Measurements from ENCODE around the gene CHST5.

Gene CHST5

GRCh38 chr16:75573955-75574354, 38.0 kb upstream of the CHST5 start:
- DNase-seq (ENCODE audit: low read depth in 2 of 2): no peak
- H3K4me3 ChIP-seq (replicated peaks in 1 of 2; ENCODE audit: low read depth in 2 of 2, low read length in 2 of 2): no peak overlapping the region
- TF ChIP-seq, protein P1, sequence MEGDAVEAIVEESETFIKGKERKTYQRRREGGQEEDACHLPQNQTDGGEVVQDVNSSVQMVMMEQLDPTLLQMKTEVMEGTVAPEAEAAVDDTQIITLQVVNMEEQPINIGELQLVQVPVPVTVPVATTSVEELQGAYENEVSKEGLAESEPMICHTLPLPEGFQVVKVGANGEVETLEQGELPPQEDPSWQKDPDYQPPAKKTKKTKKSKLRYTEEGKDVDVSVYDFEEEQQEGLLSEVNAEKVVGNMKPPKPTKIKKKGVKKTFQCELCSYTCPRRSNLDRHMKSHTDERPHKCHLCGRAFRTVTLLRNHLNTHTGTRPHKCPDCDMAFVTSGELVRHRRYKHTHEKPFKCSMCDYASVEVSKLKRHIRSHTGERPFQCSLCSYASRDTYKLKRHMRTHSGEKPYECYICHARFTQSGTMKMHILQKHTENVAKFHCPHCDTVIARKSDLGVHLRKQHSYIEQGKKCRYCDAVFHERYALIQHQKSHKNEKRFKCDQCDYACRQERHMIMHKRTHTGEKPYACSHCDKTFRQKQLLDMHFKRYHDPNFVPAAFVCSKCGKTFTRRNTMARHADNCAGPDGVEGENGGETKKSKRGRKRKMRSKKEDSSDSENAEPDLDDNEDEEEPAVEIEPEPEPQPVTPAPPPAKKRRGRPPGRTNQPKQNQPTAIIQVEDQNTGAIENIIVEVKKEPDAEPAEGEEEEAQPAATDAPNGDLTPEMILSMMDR (IDR thresholded peaks at IDR 0.05; ENCODE audit: low read depth, low read length): no peak

GRCh38 chr16:75572864-75573542, 37.1 kb upstream of the CHST5 start:
- no peak for DNase-seq (ENCODE audit: low read depth in 2 of 2)
- H3K4me3 ChIP-seq (replicated peaks in 1 of 2; ENCODE audit: low read depth in 2 of 2, low read length in 2 of 2): no peak overlapping the region
- TF ChIP-seq, protein P1 (IDR thresholded peaks at IDR 0.05; ENCODE audit: low read depth, low read length): no peak

DNA sequence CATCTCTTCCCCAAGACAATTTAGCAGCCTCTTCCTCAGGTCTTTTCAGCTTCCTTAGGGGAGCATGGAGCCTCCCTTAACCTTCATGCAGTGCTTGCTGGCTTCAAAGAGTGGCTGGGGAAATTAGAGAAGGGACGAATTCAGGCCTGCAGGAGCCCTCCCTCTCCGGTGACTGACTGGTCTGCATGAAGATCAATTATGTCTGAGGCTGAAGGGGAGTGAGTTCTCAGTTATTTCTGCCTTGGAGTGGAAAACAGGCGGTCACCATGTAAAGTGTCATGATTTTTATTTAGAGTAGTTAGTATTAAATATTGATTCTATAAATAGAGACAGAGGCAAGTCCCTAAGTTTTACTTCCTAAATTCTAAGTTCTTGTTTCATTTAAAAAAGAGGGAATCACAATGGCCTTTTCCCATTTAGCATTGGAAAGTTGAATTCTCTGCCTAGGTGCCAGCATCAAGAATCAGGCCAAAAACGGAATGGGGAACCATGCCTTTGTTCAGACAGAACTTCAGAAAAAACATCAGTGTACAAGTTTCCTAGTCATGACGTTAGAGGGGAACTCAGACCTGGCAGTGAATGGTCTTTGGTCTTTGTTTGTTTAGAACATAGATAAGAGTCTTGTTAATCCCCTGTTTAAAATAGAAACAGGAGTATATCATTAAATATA, 34.6 kb upstream of the CHST5 start:
- no peak for DNase-seq (ENCODE audit: low read depth in 2 of 2)
- TF ChIP-seq, protein P1 (IDR thresholded peaks at IDR 0.05; ENCODE audit: low read depth, low read length): no peak
- H3K4me3 ChIP-seq (replicated peaks in 1 of 2; ENCODE audit: low read depth in 2 of 2, low read length in 2 of 2): no peak overlapping the region

- DNase-seq (ENCODE audit: low read depth in 2 of 2): no peak
- TF ChIP-seq, protein P1 (IDR thresholded peaks at IDR 0.05; ENCODE audit: low read depth, low read length): no peak
- no peak overlapping the region for H3K4me3 ChIP-seq (replicated peaks in 1 of 2; ENCODE audit: low read depth in 2 of 2, low read length in 2 of 2)
These were observed 32.0 kb upstream of the CHST5 start for GRCh38 chr16:75567911-75568310.

GRCh38 chr16:75566758-75567255, 30.9 kb upstream of the CHST5 start:
- H3K4me3 ChIP-seq (replicated peaks in 1 of 2; ENCODE audit: low read depth in 2 of 2, low read length in 2 of 2): peak overlapping the region; percentile 94 to 95
- TF ChIP-seq, protein P1 (IDR thresholded peaks at IDR 0.05; ENCODE audit: low read depth, low read length): no peak
- peak in 1 of 2 donors; percentile 3 for DNase-seq (ENCODE audit: low read depth in 2 of 2)

DNA sequence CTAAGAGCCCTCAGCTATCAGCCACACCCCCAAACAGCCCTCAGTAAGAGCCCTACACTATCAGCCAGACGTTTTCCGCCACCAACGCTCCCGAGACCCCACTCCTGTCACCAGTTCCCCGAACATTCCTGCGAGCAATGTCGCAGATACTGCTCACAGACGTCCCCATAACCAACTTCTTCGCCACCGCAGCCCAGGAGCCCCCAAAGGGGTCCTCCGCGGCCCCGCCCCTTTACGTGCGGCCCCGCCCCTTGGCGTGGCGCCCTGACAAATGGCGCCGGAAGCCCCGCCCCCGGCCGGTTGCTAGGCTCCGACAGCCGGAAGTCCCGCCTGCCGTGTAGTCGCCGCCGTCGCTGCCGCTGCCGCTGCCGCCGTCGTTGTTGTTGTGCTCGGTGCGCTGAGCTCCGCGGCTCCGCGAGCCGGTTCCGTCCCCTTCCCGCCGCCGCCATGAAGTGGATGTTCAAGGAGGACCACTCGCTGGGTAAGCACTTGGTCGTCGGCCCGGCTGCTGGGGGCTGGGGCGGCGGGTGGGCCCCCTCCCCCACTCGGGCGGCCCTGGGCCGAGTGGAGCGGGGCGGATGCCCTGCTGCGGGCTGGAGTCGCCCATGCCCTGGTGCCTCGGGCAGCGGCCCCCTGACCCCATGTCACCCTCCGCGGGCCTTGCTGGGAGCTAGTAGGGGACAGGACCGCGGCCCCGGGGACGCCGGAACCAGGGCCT, 30.3 kb upstream of the CHST5 start, which contains the start of gene GABARAPL2:
Gene GABARAPL2 (plus strand): TSS at position 340 of the 718 bp plus-strand sequence. CDS start 108 bp downstream, at position 448.
- TF ChIP-seq, protein P1 (IDR thresholded peaks at IDR 0.05; ENCODE audit: low read depth, low read length): no peak
- peak within 1 kb of the TSS; percentile 94 to 95 for H3K4me3 ChIP-seq (replicated peaks in 1 of 2; ENCODE audit: low read depth in 2 of 2, low read length in 2 of 2)
- DNase-seq (ENCODE audit: low read depth in 2 of 2): peak; percentile 77 to 80

All from cardiac fibroblast (primary cell).